CD4-positive, alpha-beta T cell treated with Interleukin-21 for 1 hour (primary cell): ENCODE measurements around the gene PPP4R1.
"Not testable (repeated sequence)": the region's sequence is repeated elsewhere in the genome, so short reads cannot be mapped to it uniquely, and the experiment has no call there.

Experiments
- DNase-seq: peaks from one replicate; pipeline ENCODE4 v3.0.0-alpha.2; 2020

The PPP4R1 gene

GRCh38 chr18:9614401-9615279 lies at the start of gene PPP4R1:
TSS of gene PPP4R1 (minus strand) at chr18:9614559. CDS start at chr18:9614484, 75 bp downstream.
- DNase-seq, result peak; percentile 72

- no peak for DNase-seq
These were observed 49.0 kb upstream of the PPP4R1 start for GRCh38 chr18:9663377-9663776.

- DNase-seq, result no peak
These were observed 47.2 kb upstream of the PPP4R1 start for GRCh38 chr18:9661564-9661963.

- DNase-seq, result no peak
These were observed 45.4 kb upstream of the PPP4R1 start for GRCh38 chr18:9659499-9660375.

- no peak for DNase-seq
These were observed 43.8 kb upstream of the PPP4R1 start for GRCh38 chr18:9658087-9658641.

GRCh38 chr18:9655232-9655767 lies 40.9 kb upstream of the PPP4R1 start:
- DNase-seq, result no peak

GRCh38 chr18:9653390-9653789 lies 39.0 kb upstream of the PPP4R1 start:
- DNase-seq, result no peak

GRCh38 chr18:9649164-9649540 lies 34.8 kb upstream of the PPP4R1 start:
- DNase-seq, result no peak

- DNase-seq, result no peak
These were observed 34.2 kb upstream of the PPP4R1 start for GRCh38 chr18:9648431-9649163.

- DNase-seq, result no peak
These were observed 33.4 kb upstream of the PPP4R1 start for GRCh38 chr18:9647496-9648323.

GRCh38 chr18:9643549-9643948 lies 29.2 kb upstream of the PPP4R1 start:
- no peak for DNase-seq

GRCh38 chr18:9642799-9643462 lies 28.6 kb upstream of the PPP4R1 start:
- no peak for DNase-seq

GRCh38 chr18:9641081-9641480 lies 26.7 kb upstream of the PPP4R1 start:
- DNase-seq, result not testable (repeated sequence)

GRCh38 chr18:9638886-9639285 lies 24.5 kb upstream of the PPP4R1 start:
- DNase-seq, result no peak

- no peak for DNase-seq
These were observed 22.8 kb upstream of the PPP4R1 start for GRCh38 chr18:9637036-9637767.

- DNase-seq, result no peak
These were observed 20.5 kb upstream of the PPP4R1 start for GRCh38 chr18:9634856-9635255.

GRCh38 chr18:9631814-9632496 lies 17.6 kb upstream of the PPP4R1 start:
- DNase-seq, result no peak

GRCh38 chr18:9630444-9630843 lies 16.1 kb upstream of the PPP4R1 start:
- DNase-seq, result no peak

GRCh38 chr18:9629709-9630108 lies 15.3 kb upstream of the PPP4R1 start:
- no peak for DNase-seq

GRCh38 chr18:9628984-9629383 lies 14.6 kb upstream of the PPP4R1 start:
- DNase-seq, result no peak
